HFFc6 (cell line): ENCODE results near the gene EFHC1. TPM values are rescaled to one million over a fixed set of nuclear protein-coding genes. Genes with fewer than 3 reads are reported as not detected.

Experiments
- DNase-seq: peaks from one replicate; pipeline ENCODE4 v3.0.0-alpha.2; 2018
- H3K27ac Mint-ChIP-seq: 2 replicates; pipeline ENCODE4 v1.8.0; 2020; ENCODE audit warnings: mild to moderate bottlenecking, mixed read lengths
- H3K27me3 Mint-ChIP-seq: 2 replicates; pipeline ENCODE4 v1.8.0; 2021; ENCODE audit warnings: mild to moderate bottlenecking, moderate library complexity, mixed read lengths; ENCODE audit not compliant: insufficient read depth
- H3K36me3 Mint-ChIP-seq: 2 replicates; pipeline ENCODE4 v1.8.0; 2021; ENCODE audit warnings: low read depth, mixed read lengths
- H3K4me1 Mint-ChIP-seq: 2 replicates; pipeline ENCODE4 v1.8.0; 2020; ENCODE audit warnings: low read depth, mixed read lengths
- H3K4me3 Mint-ChIP-seq: 2 replicates; pipeline ENCODE4 v1.8.0; 2020; ENCODE audit warnings: mild to moderate bottlenecking, moderate library complexity, mixed read lengths
- H3K9me3 Mint-ChIP-seq: 2 replicates; pipeline ENCODE4 v1.8.0; 2020; ENCODE audit warnings: mild to moderate bottlenecking, mixed read lengths
- CTCF ChIP-seq: fragments of 200-600 bp; sonication (generic); IDR thresholded peaks from 2 replicates; pipeline ENCODE4 v1.5.0; 2021; ENCODE audit warnings: antibody characterized with exemption, mild to moderate bottlenecking
- total RNA-seq, 6 experiments: library from RNA; stranded (reverse); fragmentation: NEBNext Ultra II Directional; extraction: Animal tissue kit (Norgen Biotek cat#: 25700); gene quantifications; 2 replicates in 1 of 6; 3 replicates in 5 of 6; pipeline ENCODE4 v1.2.3, GENCODE V29; 2021

The EFHC1 gene
- total RNA-seq, 6 experiments from 2014 or later: 10.0 to 17.3 (median 13.8) TPM

- Mint-ChIP-seq H3K27me3 (no peaks in the 10 kb centered on the region; the same call in 1 of the 2 replicates), H3K36me3 (peaks cover 60% of the 10 kb centered on the region), H3K4me3 (peak overlapping the region; percentile 82), H3K4me1 (peaks cover 100% of the 10 kb centered on the region), H3K9me3 (no peaks in the 10 kb centered on the region), H3K27ac (peak overlapping the region; percentile 95)
- no peak for DNase-seq
- no peak for TF ChIP-seq CTCF
Measured at GRCh38 chr6:52546192-52546591, 126.0 kb downstream of the EFHC1 start.

GRCh38 chr6:52546678-52547077 lies 126.5 kb downstream of the EFHC1 start:
- Mint-ChIP-seq H3K4me3 (peak overlapping the region; percentile 82), H3K27ac (peak overlapping the region; percentile 95), H3K36me3 (peaks cover 60% of the 10 kb centered on the region), H3K9me3 (no peaks in the 10 kb centered on the region), H3K27me3 (peaks cover 4% of the 10 kb centered on the region; the same call in 1 of the 2 replicates), H3K4me1 (peaks cover 100% of the 10 kb centered on the region)
- DNase-seq: no peak
- TF ChIP-seq CTCF: no peak

GRCh38 chr6:52547647-52548352 lies 127.7 kb downstream of the EFHC1 start:
- DNase-seq: peak; percentile 32
- Mint-ChIP-seq H3K36me3 (peaks cover 60% of the 10 kb centered on the region), H3K27me3 (peaks cover 4% of the 10 kb centered on the region; the same call in 1 of the 2 replicates), H3K27ac (peak overlapping the region; percentile 95), H3K9me3 (no peaks in the 10 kb centered on the region), H3K4me1 (peaks cover 100% of the 10 kb centered on the region), H3K4me3 (peak overlapping the region; percentile 82)
- no peak for TF ChIP-seq CTCF

- peak overlapping the region; percentile 3; the same call in 1 of the 2 replicates for H3K4me3 Mint-ChIP-seq
- peak overlapping the region; percentile 95 for H3K27ac Mint-ChIP-seq
- DNase-seq: no peak
- no peaks in the 10 kb centered on the region for H3K9me3 Mint-ChIP-seq
- H3K4me1 Mint-ChIP-seq: peaks cover 100% of the 10 kb centered on the region
- no peak for TF ChIP-seq CTCF
- peaks cover 57% of the 10 kb centered on the region for H3K36me3 Mint-ChIP-seq
- peaks cover 4% of the 10 kb centered on the region; the same call in 1 of the 2 replicates for H3K27me3 Mint-ChIP-seq
Measured at GRCh38 chr6:52548353-52548713, 128.2 kb downstream of the EFHC1 start.

- Mint-ChIP-seq H3K4me3 (no peak overlapping the region), H3K4me1 (peaks cover 100% of the 10 kb centered on the region), H3K9me3 (no peaks in the 10 kb centered on the region), H3K36me3 (peaks cover 61% of the 10 kb centered on the region), H3K27me3 (peaks cover 4% of the 10 kb centered on the region; the same call in 1 of the 2 replicates), H3K27ac (peak overlapping the region; percentile 95)
- no peak for DNase-seq
- TF ChIP-seq CTCF: no peak
Measured at GRCh38 chr6:52548999-52549398, 128.9 kb downstream of the EFHC1 start.
